NT2/D1 (cell line): ENCODE measurements around the gene NAPSA.
"Not testable (repeated sequence)": the region's sequence is repeated elsewhere in the genome, so short reads cannot be mapped to it uniquely, and the experiment has no call there.

Experiments used
- SUZ12 ChIP-seq: IDR thresholded peaks from 2 replicates; pipeline ENCODE4 v1.6.1; 2011; ENCODE audit not compliant: insufficient read length, insufficient read depth; ENCODE audit errors: extremely low read depth
- ZNF274 ChIP-seq: IDR thresholded peaks from 2 replicates; pipeline ENCODE4 v1.6.1; 2011; ENCODE audit warnings: mild to moderate bottlenecking, low read depth, low read length

- not testable (repeated sequence) for TF ChIP-seq SUZ12, ZNF274
Measured at GRCh38 chr19:50390952-50391351, 25.5 kb upstream of the NAPSA start.
